OCI-LY3 (cell line): ENCODE measurements around the gene ARHGAP6.

ENCODE experiments used
- H2AFZ ChIP-seq: fragments of 200-600, 300-600 bp; shearing (Covaris generic); 2 replicates; pipeline ENCODE4 v1.6.0; 2014; ENCODE audit warnings: antibody characterized with exemption, low read depth, low read length
- H3K27ac ChIP-seq: fragments of 200-600, 300-600 bp; sonication (generic); 2 replicates; pipeline ENCODE4 v1.5.1; 2014; ENCODE audit warnings: mild to moderate bottlenecking, low read length, moderate library complexity, mixed read lengths
- H3K27me3 ChIP-seq: fragments of 200-600, 300-600 bp; sonication (generic); 2 replicates; pipeline ENCODE4 v1.6.1; 2014; ENCODE audit warnings: low read depth, low read length, mixed read lengths
- H3K36me3 ChIP-seq: fragments of 200-600, 300-600 bp; sonication (generic); replicated peaks from 2 replicates; pipeline ENCODE3; 2014; ENCODE audit warnings: low read depth, low read length, mixed read lengths
- H3K4me1 ChIP-seq: fragments of 300-600, 200-600 bp; sonication (generic); 2 replicates; pipeline ENCODE4 v1.6.1; 2014; ENCODE audit warnings: low read length, mixed read lengths
- H3K4me2 ChIP-seq: fragments of 200-600, 300-600 bp; sonication (generic); 2 replicates; pipeline ENCODE4 v1.6.1; 2014; ENCODE audit warnings: low read length, mixed read lengths
- H3K4me3 ChIP-seq: fragments of 300-600, 200-600 bp; sonication (generic); 2 replicates; pipeline ENCODE4 v1.5.1; 2014; ENCODE audit warnings: antibody characterized with exemption, mild to moderate bottlenecking, low read length, moderate library complexity
- H3K79me2 ChIP-seq: fragments of 300-600, 200-600 bp; shearing (Covaris generic); 2 replicates; pipeline ENCODE4 v1.6.1; 2014; ENCODE audit warnings: mild to moderate bottlenecking, low read length, mixed read lengths
- H3K9ac ChIP-seq: fragments of 300-600, 200-600 bp; shearing (Covaris generic); 2 replicates; pipeline ENCODE4 v1.6.0; 2014; ENCODE audit warnings: mild to moderate bottlenecking, low read length, moderate library complexity
- H3K9me3 ChIP-seq: fragments of 200-600, 300-600 bp; shearing (Covaris generic); 2 replicates; pipeline ENCODE4 v1.6.1; 2014; ENCODE audit warnings: low read length, mixed read lengths; ENCODE audit not compliant: insufficient read depth
- H4K20me1 ChIP-seq: fragments of 200-600, 300-600 bp; sonication (generic); 2 replicates; pipeline ENCODE4 v1.6.1; 2016; ENCODE audit warnings: low read length, mixed read lengths; ENCODE audit not compliant: insufficient read depth
- EZH2phosphoT487 ChIP-seq: fragments of 200-600 bp; shearing (Covaris generic); IDR thresholded peaks from 2 replicates; pipeline ENCODE4 v1.6.1; 2018; ENCODE audit warnings: antibody characterized with exemption, mixed run types, low read depth
- TF ChIP-seq, protein P1 (sequence below): fragments of 200-600, 300-600 bp; sonication (generic); IDR thresholded peaks from 2 replicates; pipeline ENCODE4 v1.5.1; 2014; ENCODE audit warnings: antibody characterized with exemption, low read length, low read depth

Gene ARHGAP6

DNA sequence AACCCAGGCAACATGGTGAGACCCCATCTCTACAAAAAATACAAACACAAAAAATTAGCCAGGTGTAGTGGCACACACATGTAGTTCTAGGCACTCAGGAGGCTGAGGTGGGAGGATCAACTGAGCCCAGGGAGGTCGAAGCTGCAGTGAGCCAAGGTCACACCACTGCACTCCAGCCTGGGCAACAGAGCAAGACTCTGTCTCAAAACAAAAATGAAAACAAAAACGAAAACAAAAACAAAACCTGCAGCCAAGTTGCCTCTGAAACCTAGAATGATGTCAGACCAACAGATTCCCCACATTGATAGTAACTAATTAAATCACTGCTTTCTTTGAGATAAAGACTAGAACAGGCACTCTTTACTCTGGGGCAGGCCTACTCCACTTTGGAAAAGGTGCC, 268.0 kb downstream of the ARHGAP6 start:
- no peaks in the 10 kb centered on the region for H3K36me3 ChIP-seq
- no peaks in the 10 kb centered on the region for H3K79me2 ChIP-seq
- no peak overlapping the region for H3K27ac ChIP-seq
- H4K20me1 ChIP-seq = no peaks in the 10 kb centered on the region
- TF ChIP-seq EZH2phosphoT487 = no peak
- TF ChIP-seq, protein P1, sequence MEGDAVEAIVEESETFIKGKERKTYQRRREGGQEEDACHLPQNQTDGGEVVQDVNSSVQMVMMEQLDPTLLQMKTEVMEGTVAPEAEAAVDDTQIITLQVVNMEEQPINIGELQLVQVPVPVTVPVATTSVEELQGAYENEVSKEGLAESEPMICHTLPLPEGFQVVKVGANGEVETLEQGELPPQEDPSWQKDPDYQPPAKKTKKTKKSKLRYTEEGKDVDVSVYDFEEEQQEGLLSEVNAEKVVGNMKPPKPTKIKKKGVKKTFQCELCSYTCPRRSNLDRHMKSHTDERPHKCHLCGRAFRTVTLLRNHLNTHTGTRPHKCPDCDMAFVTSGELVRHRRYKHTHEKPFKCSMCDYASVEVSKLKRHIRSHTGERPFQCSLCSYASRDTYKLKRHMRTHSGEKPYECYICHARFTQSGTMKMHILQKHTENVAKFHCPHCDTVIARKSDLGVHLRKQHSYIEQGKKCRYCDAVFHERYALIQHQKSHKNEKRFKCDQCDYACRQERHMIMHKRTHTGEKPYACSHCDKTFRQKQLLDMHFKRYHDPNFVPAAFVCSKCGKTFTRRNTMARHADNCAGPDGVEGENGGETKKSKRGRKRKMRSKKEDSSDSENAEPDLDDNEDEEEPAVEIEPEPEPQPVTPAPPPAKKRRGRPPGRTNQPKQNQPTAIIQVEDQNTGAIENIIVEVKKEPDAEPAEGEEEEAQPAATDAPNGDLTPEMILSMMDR = no peak
- no peak overlapping the region for H3K4me3 ChIP-seq
- no peak overlapping the region for H3K9ac ChIP-seq
- no peaks in the 10 kb centered on the region for H3K27me3 ChIP-seq
- H3K4me1 ChIP-seq = no peaks in the 10 kb centered on the region
- H3K4me2 ChIP-seq = no peak overlapping the region
- no peak overlapping the region for H2AFZ ChIP-seq
- H3K9me3 ChIP-seq = no peaks in the 10 kb centered on the region

DNA sequence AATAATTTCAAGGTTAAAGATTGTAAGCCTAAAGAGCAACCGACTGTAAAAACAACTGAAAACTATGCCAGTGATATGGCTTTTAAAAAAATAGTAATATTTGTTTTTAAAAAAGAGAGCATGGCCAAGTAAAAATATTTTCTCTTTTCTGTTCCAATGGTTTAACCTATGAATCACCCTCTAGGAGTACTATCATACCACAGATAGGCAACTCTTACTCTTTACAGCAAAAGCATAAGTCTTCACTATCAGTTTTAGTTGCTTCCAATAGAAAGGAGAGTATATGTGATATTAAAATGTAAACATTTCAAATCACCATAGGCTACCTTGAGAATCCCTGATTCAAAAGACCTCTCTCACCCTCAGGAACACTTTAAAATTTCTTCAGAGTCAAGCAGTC, 269.9 kb downstream of the ARHGAP6 start:
- Histone ChIP-seq H3K9me3 (no peaks in the 10 kb centered on the region), H3K27me3 (no peaks in the 10 kb centered on the region), H4K20me1 (no peaks in the 10 kb centered on the region), H3K36me3 (no peaks in the 10 kb centered on the region), H3K4me3 (no peak overlapping the region), H3K79me2 (no peaks in the 10 kb centered on the region), H3K27ac (no peak overlapping the region), H2AFZ (no peak overlapping the region), H3K4me1 (no peaks in the 10 kb centered on the region), H3K4me2 (no peak overlapping the region), H3K9ac (no peak overlapping the region)
- no peak for TF ChIP-seq EZH2phosphoT487
- TF ChIP-seq, protein P1 = no peak

DNA sequence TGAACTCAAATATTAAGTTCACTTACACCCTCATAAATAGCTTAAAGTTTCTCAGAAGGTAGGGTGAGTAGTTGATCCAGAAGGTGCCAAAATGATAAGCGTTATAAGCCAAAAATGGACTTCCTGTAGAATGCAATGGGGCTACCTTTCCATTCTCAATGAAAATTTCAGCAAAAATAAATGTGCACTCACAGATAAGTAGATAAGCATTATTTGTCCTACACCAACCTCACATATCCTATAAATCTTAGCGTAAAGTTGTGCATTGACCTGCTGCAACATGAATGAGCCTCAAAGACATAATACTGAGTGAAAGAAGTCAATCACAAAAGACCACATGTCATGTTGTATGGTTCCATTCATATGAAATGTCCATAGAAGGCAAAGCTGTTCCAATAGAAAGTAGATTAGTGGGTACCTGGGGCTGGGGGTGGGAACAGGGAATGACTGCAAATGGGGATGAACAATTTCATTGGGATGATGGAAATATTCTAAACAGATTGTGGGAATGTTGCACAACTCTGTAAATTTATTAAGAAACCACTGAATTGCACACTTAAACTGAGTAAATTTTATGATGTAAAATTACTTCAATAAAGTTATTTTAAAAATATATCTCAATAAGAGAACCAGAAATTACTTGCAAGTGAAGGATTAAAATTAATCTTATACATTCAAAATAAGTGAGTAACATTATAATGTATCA, 271.6 kb downstream of the ARHGAP6 start:
- no peak overlapping the region for H2AFZ ChIP-seq
- H3K79me2 ChIP-seq = no peaks in the 10 kb centered on the region
- no peak for TF ChIP-seq EZH2phosphoT487
- TF ChIP-seq, protein P1 = no peak
- H3K4me2 ChIP-seq = no peak overlapping the region
- H3K4me1 ChIP-seq = no peaks in the 10 kb centered on the region
- H4K20me1 ChIP-seq = no peaks in the 10 kb centered on the region
- no peaks in the 10 kb centered on the region for H3K36me3 ChIP-seq
- H3K27ac ChIP-seq = no peak overlapping the region
- no peaks in the 10 kb centered on the region for H3K9me3 ChIP-seq
- H3K9ac ChIP-seq = no peak overlapping the region
- no peaks in the 10 kb centered on the region for H3K27me3 ChIP-seq
- no peak overlapping the region for H3K4me3 ChIP-seq

DNA sequence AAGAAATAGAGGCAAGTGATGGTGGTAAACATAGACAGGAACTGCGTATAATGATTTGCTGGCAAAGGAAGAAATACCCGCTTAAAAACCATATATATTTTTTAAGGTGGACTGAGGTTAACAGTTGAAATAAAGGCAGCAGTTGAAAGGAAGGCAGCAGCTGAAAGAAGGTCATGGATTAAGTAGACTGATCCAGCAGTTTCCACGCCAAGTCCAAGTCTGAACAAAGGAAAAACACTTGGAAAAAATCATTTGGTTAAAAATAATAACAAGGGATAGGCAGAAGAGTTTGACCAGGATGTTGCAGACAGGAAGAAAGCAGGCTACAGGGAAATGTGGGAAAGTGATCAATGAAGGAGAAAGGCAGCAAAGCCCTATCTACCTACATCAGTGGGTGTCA, 278.9 kb downstream of the ARHGAP6 start:
- H3K4me2 ChIP-seq = no peak overlapping the region
- no peaks in the 10 kb centered on the region for H3K9me3 ChIP-seq
- no peak overlapping the region for H2AFZ ChIP-seq
- H4K20me1 ChIP-seq = no peaks in the 10 kb centered on the region
- peaks cover 6% of the 10 kb centered on the region; the same call in 1 of the 2 replicates for H3K4me1 ChIP-seq
- H3K27ac ChIP-seq = no peak overlapping the region
- no peak overlapping the region for H3K9ac ChIP-seq
- TF ChIP-seq EZH2phosphoT487 = no peak
- TF ChIP-seq, protein P1 = no peak
- H3K36me3 ChIP-seq = no peaks in the 10 kb centered on the region
- H3K79me2 ChIP-seq = no peaks in the 10 kb centered on the region
- H3K4me3 ChIP-seq = no peak overlapping the region
- no peaks in the 10 kb centered on the region for H3K27me3 ChIP-seq
